ENCODE data around the gene CCNI2. TPM values are rescaled to one million over a fixed set of nuclear protein-coding genes. Genes with fewer than 3 reads are reported as not detected.

CCNI2 gene
- total RNA-seq, 1 experiment from 2014 or later: not detected

DNA sequence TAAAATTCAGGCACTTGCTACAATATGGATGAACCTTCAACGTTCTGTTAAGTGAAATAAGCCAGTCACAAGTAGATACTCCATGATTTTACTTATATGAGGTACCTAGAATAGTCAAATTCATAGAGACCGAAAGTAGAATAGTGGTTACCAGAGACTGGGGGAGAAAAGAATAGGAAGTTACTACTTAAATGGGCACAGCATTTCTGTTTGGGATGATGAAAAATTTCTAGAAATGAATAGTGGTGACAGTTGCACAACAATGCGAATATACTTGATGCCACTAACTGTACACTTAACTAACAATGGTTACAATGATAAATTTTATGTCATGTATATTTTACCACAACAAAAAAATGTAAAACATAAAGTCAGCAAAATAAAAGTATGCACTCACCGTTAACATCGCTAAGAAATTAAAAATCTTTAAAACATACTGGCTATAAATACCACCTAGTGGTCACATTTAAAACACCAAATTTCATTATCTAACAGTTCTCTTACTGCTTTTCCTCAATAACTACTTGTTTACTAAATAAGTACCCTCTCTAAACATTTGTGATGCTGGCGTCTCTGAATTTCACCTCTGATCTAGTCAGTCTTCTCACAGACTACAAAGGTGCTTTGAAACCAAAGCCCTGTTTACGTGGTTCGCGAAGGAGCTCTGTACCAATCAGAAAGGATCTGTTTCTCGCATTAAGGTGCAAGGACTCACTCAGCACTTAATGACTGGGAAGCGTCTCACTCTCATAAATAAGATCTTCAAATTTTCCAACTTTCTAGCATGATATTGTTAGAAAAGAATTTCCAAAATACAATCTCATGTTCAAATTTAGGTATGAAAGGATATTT is 32.5 kb upstream of the CCNI2 start:
- no peak for DNase-seq (ENCODE audit: low spot score)
- Histone ChIP-seq H3K27me3 (replicated peaks; ENCODE audit: insufficient read depth, low read depth, low read length, poor library complexity) (no peaks in the 10 kb centered on the region), H3K4me3 (ENCODE audit: low read depth, low read length, poor library complexity, severe bottlenecking) (no peak overlapping the region), H3K27ac (ENCODE audit: low read depth, low read length, poor library complexity, severe bottlenecking) (no peak overlapping the region), H3K36me3 (ENCODE audit: insufficient read depth, low read length, poor library complexity, severe bottlenecking) (no peaks in the 10 kb centered on the region), H3K9me3 (ENCODE audit: low read depth, low read length, poor library complexity, severe bottlenecking) (no peaks in the 10 kb centered on the region), H3K4me1 (ENCODE audit: insufficient read depth, low read length, poor library complexity, severe bottlenecking) (no peaks in the 10 kb centered on the region)
- TF ChIP-seq, protein P1, sequence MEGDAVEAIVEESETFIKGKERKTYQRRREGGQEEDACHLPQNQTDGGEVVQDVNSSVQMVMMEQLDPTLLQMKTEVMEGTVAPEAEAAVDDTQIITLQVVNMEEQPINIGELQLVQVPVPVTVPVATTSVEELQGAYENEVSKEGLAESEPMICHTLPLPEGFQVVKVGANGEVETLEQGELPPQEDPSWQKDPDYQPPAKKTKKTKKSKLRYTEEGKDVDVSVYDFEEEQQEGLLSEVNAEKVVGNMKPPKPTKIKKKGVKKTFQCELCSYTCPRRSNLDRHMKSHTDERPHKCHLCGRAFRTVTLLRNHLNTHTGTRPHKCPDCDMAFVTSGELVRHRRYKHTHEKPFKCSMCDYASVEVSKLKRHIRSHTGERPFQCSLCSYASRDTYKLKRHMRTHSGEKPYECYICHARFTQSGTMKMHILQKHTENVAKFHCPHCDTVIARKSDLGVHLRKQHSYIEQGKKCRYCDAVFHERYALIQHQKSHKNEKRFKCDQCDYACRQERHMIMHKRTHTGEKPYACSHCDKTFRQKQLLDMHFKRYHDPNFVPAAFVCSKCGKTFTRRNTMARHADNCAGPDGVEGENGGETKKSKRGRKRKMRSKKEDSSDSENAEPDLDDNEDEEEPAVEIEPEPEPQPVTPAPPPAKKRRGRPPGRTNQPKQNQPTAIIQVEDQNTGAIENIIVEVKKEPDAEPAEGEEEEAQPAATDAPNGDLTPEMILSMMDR (conservative IDR thresholded peaks at IDR 0.05; ENCODE audit: low read depth, low read length): peak; percentile 67
- TF ChIP-seq EZH2 (IDR thresholded peaks at IDR 0.05; ENCODE audit: borderline replicate concordance, low read depth, low read length, poor library complexity, severe bottlenecking): no peak
- ChIA-PET CTCF (no interaction called here), POLR2A (ENCODE audit: low non-redundant PET) (interaction anchor here (0.6 kb wide), 1 partner anchor 692 kb away, joined by 3 read pairs; no protein-coding TSS in a partner anchor)
- no TSS peak for BruUV-seq (replicated peaks)
- intact Hi-C loops (cut with micrococcal nuclease; ENCODE audit: unreplicated experiment): no loop called here

GRCh38 chr5:132718544-132719312 is 28.5 kb upstream of the CCNI2 start:
- no TSS peak for BruUV-seq (replicated peaks)
- Histone ChIP-seq H3K27me3 (replicated peaks; ENCODE audit: insufficient read depth, low read depth, low read length, poor library complexity) (no peaks in the 10 kb centered on the region), H3K4me3 (ENCODE audit: low read depth, low read length, poor library complexity, severe bottlenecking) (no peak overlapping the region), H3K4me1 (ENCODE audit: insufficient read depth, low read length, poor library complexity, severe bottlenecking) (no peaks in the 10 kb centered on the region), H3K36me3 (ENCODE audit: insufficient read depth, low read length, poor library complexity, severe bottlenecking) (no peaks in the 10 kb centered on the region), H3K27ac (ENCODE audit: low read depth, low read length, poor library complexity, severe bottlenecking) (no peak overlapping the region), H3K9me3 (ENCODE audit: low read depth, low read length, poor library complexity, severe bottlenecking) (no peaks in the 10 kb centered on the region)
- POLR2A ChIA-PET (ENCODE audit: low non-redundant PET): no interaction called here
- no peak for DNase-seq (ENCODE audit: low spot score)
- TF ChIP-seq, protein P1 (conservative IDR thresholded peaks at IDR 0.05; ENCODE audit: low read depth, low read length): no peak
- no peak for TF ChIP-seq EZH2 (IDR thresholded peaks at IDR 0.05; ENCODE audit: borderline replicate concordance, low read depth, low read length, poor library complexity, severe bottlenecking)
- CTCF ChIA-PET: no interaction called here
- intact Hi-C loops (cut with micrococcal nuclease; ENCODE audit: unreplicated experiment): no loop called here

DNA sequence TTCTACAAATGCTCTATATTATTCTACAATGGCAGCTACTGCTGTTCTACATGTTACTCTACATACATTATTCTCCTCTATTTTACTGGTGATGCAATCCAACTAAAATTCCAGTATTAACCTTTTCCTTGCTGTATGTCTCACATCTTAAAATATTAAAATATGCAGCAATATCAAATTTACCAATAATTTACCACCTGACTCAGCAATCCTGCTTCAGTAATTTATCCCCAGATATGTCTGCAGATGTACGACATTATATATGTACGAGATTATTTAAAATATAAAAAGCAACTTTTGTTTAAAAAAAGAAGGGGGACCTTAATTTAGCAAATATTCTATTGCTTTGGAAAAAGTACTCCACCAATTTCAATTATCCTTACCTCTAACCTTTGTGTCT is 21.5 kb upstream of the CCNI2 start:
- Histone ChIP-seq H3K9me3 (ENCODE audit: low read depth, low read length, poor library complexity, severe bottlenecking) (no peaks in the 10 kb centered on the region), H3K27me3 (replicated peaks; ENCODE audit: insufficient read depth, low read depth, low read length, poor library complexity) (no peaks in the 10 kb centered on the region), H3K36me3 (ENCODE audit: insufficient read depth, low read length, poor library complexity, severe bottlenecking) (no peaks in the 10 kb centered on the region), H3K4me1 (ENCODE audit: insufficient read depth, low read length, poor library complexity, severe bottlenecking) (no peaks in the 10 kb centered on the region), H3K27ac (ENCODE audit: low read depth, low read length, poor library complexity, severe bottlenecking) (no peak overlapping the region), H3K4me3 (ENCODE audit: low read depth, low read length, poor library complexity, severe bottlenecking) (no peak overlapping the region)
- TF ChIP-seq, protein P1 (conservative IDR thresholded peaks at IDR 0.05; ENCODE audit: low read depth, low read length): no peak
- TF ChIP-seq EZH2 (IDR thresholded peaks at IDR 0.05; ENCODE audit: borderline replicate concordance, low read depth, low read length, poor library complexity, severe bottlenecking): no peak
- ChIA-PET CTCF (no interaction called here), POLR2A (ENCODE audit: low non-redundant PET) (interaction anchor here (0.6 kb wide), 1 partner anchor 17 kb away, joined by 3 read pairs; no protein-coding TSS in a partner anchor)
- DNase-seq (ENCODE audit: low spot score): no peak
- BruUV-seq (replicated peaks): no TSS peak
- intact Hi-C loops (cut with micrococcal nuclease; ENCODE audit: unreplicated experiment): no loop called here
